Ramos (cell line): ENCODE data around the gene ZFP57.

Source experiments
- in situ Hi-C: fragments of 300-500 bp; cut with MboI; formaldehyde crosslinking; loops from one replicate; pipeline ENCODE4 v1.14.3; 2022; ENCODE audit warnings: low sequenced_read_pairs; ENCODE audit not compliant: unreplicated experiment

Gene ZFP57

DNA sequence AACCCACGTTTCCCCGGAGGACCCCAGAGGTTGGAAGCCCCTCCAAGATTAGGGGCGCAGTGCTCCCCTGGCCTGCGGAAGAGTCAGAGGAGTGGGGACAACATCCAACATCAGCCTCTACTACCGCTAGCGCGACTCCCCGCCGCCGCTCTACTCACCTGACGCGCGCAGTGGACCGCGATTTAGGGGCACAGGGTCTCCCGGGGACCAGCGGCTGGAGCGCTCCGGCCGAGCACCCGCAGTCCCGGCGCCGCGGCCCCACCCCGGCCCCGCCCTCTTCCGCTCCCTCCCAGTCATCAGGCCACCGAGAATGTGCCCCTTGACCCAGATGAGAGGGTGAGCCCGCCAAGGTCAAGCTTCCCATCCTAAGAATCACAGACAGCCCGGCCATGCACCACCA lies at the start of gene ZFP57:
ZFP57 (minus strand) TSS at position 249 of the 400 bp plus-strand sequence. CDS start 4,149 bp downstream, outside the sequence.
- in situ Hi-C loops = no loop called here

DNA sequence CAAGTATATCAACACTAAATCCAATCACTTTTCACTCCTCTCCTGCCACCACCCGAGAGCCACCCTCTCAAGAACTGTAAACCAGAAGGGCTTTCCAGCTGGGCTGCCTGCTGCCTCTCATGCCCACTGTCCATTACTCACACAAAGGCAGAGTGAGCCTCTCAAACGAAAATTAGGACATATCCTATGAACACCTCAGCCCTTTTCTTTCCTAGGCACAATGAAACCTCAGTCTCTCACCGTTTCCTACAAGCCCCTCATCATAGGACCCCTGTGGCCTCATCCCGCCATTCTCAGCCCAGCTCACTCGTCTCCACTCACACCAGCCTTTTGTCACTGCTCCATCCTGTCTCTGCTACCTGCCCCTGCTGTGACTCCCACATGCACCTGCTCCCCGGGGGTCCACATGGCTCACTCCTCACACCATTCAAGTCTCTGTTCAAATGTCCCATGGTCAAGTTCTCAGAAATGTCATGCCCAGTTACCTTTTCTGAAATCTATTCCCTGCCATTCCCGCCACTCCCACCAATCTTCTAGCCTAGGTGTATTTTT lies 49.7 kb upstream of the ZFP57 start:
- in situ Hi-C loops = no loop called here

DNA sequence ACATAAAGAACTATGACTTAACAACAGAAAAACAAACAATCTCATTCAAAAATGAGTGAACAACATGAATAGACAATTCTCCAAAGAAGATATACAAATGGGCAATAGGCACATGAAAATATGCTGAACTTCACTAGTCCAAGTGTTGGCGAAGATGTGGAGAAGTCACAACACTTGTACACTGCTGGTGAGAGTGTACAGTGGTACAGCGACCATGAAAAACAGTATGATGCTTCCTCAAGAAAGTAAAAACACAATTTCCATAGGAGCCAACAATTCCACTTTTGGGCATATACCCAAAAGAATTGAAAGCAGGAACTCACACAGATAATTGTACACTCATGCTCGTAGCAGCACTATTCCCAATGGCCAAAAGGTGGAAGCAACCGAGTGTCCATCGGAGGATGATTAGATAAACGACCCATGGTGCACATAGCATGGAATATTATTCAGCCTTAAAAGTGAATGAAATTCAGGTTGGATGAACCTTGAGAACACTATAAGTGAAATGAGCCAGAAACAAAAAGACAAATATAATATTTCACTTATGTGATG lies 48.9 kb upstream of the ZFP57 start:
- in situ Hi-C loops = no loop called here

DNA sequence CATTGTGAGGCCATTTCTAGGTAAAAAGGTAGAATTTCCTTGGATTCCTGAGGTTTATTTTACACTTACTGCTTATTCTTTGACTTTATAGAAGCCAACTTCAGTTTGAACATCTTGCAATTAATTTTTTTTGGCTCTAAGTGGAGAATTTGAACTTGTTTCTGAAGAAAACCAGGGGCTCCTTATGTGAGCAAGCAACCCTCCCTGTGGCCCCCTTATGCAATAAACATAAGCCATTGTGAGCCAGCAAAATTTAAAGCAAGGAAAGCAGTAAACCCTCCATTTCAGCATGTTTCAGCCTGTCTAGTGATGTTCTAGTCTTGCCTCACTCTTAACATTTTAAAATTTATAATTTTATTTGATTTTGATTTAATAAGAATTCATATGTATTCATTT lies 47.9 kb upstream of the ZFP57 start:
- in situ Hi-C loops = no loop called here

GRCh38 chr6:29728173-29728874 lies 47.4 kb upstream of the ZFP57 start:
- in situ Hi-C loops = no loop called here

- in situ Hi-C loops = no loop called here
Observed at GRCh38 chr6:29727637-29728036, 46.7 kb upstream of the ZFP57 start.

DNA sequence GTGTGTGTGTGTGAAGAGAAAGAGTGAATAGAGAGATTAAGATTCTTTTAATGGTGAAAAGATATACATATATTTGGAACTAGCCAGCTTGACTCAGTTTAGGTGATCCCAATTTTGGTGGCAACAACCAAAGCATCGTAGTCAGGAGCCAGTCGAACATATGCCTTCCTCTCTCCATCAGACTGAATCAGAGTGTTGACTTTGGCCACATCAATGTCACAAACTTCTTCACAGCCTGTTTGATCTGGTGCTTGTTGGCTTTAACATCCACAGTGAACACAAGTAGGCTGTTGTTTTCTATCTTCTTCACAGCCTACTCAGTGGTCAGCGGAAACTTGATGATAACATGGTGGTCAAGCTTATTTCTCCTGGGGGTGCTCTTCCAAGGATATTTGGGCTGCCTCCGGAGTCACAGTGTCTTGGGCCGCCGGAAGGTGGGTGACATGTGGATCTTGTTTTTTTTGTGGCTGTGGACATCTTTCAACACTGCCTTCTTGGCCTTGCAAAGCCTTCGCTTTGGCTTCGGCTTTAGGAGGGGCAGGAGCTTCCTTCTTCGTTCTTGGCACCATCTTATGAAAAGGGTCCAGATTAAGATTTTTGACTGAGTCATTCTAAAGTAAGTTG lies 45.7 kb upstream of the ZFP57 start:
- in situ Hi-C loops = no loop called here

GRCh38 chr6:29726001-29726400 lies 45.0 kb upstream of the ZFP57 start:
- in situ Hi-C loops = no loop called here

- in situ Hi-C loops = no loop called here
Observed at GRCh38 chr6:29724937-29725869, 44.3 kb upstream of the ZFP57 start.

DNA sequence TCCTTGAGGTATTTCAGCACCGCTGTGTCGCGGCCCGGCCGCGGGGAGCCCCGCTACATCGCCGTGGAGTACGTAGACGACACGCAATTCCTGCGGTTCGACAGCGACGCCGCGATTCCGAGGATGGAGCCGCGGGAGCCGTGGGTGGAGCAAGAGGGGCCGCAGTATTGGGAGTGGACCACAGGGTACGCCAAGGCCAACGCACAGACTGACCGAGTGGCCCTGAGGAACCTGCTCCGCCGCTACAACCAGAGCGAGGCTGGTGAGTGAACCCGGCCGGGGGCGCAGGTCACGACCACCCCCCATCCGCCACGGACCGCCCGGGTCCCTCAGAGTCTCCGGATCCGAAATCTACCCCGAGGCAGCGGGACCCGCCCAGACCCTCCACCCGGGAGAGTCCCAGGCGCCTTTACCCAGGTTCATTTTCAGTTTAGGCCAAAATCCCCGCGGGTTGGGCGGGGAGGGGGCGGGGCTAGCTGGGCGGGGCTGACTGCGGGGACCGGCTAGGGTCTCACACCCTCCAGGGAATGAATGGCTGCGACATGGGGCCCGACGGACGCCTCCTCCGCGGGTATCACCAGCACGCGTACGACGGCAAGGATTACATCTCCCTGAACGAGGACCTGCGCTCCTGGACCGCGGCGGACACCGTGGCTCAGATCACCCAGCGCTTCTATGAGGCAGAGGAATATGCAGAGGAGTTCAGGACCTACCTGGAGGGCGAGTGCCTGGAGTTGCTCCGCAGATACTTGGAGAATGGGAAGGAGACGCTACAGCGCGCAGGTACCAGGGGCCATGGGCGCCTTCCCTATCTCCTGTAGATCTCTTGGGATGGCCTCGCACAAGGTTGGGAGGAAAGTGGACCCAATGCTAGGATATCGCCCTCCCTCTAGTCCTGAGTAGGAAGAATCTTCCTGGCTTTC lies 43.0 kb upstream of the ZFP57 start:
- in situ Hi-C loops = no loop called here

GRCh38 chr6:29723262-29723665 lies 42.3 kb upstream of the ZFP57 start, which contains the start of gene HLA-F:
HLA-F (plus strand) TSS chr6:29723434; CDS start chr6:29723464, 30 bp downstream.
- in situ Hi-C loops = no loop called here

DNA sequence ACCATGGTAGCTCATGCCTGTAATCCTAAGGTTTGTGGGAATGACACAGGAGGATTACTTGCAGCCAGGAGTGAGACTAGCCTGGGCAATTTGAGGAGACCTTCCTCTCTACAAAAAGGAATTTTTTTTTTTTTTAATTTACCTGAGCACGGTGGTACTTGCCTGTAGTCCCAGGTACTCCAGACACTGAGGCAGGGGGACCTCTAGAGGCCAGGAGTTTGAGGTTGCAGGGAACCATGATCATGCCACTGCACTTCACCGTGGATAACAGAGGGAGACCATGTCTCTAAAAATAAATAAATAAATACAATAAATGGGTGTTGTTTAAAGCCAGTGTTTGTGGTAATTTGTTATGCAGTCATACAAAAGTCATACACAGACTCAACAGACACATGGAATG lies 39.9 kb upstream of the ZFP57 start:
- in situ Hi-C loops = no loop called here

DNA sequence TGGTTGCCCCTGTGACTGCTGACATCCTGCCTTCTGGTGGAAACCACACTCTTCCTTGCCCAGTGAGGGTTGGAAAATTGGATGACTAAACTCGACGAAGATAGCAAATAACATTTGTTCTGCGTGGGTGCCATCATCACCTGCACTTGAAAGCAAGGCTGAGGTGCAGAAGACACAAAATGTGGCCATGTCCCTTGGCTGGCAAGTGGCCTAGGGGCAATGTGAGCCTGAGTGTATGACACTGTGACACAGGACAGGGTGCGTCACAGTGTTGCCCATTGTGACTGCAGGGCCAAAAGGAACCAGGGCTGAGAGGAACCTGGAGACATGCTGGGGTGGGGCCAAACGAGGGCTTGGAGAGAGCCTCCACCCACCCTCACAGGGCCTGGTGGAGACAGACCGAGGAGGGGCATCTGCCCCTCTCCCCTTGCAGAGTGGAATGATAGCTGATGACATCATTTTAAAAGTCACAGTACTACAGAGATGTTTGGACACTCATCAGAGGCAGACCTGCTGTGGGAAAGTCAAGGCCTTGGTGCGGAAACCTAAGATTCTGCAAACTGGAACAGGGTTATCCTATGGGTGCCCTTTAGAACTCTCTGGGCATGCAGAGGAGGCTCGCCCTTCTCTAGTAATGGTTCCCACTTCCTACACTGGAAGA lies 29.5 kb upstream of the ZFP57 start:
- in situ Hi-C loops = no loop called here

GRCh38 chr6:29709188-29709587 lies 28.2 kb upstream of the ZFP57 start:
- in situ Hi-C loops = loop anchor here (10.0 kb wide), 1 partner anchor 116 kb away; the partner anchor contains the start of gene HLA-G

- in situ Hi-C loops = loop anchor here (10.0 kb wide), 1 partner anchor 116 kb away; the partner anchor contains the start of gene HLA-G
Observed at GRCh38 chr6:29708432-29709179, 27.7 kb upstream of the ZFP57 start.

- in situ Hi-C loops = loop anchor here (10.0 kb wide), 1 partner anchor 119 kb away; the partner anchor contains the start of gene HLA-G
Observed at GRCh38 chr6:29705389-29706231, 24.7 kb upstream of the ZFP57 start.
